CD8-positive, alpha-beta memory T cell (primary cell): ENCODE results near the gene ODAD3. TPM values are rescaled to one million over a fixed set of nuclear protein-coding genes. Genes with fewer than 3 reads are reported as not detected.
"Not testable (repeated sequence)": the region's sequence is repeated elsewhere in the genome, so short reads cannot be mapped to it uniquely, and the experiment has no call there.

ENCODE experiments used
- CTCF ChIA-PET: fragments of 350-600 bp; sonication (Branson Sonifier 250); formaldehyde crosslinking; loops from one replicate; lab custom pipeline; 2021; ENCODE audit warnings: antibody characterized with exemption; lab: Charles Lee
- POLR2A ChIA-PET: fragments of 350-600 bp; sonication (Branson Sonifier 250); formaldehyde crosslinking; loops from one replicate; lab custom pipeline; 2021; ENCODE audit warnings: antibody characterized with exemption; lab: Charles Lee
- DNase-seq, 5 donors: peaks; one replicate each; pipeline versions ENCODE4 v3.0.0 to v3.0.0-alpha.2; 2020 to 2022; ENCODE audit warnings: mixed read lengths in 1 of 5
- H3K27ac ChIP-seq: one replicate; pipeline ENCODE4 v1.7.0; 2013; ENCODE audit warnings: low read depth, mild to moderate bottlenecking, low read length, moderate library complexity
- H3K27me3 ChIP-seq: 2 replicates; pipeline ENCODE4 v1.7.0; 2013; ENCODE audit warnings: low read length, mild to moderate bottlenecking; ENCODE audit not compliant: insufficient read depth, poor library complexity, severe bottlenecking
- H3K36me3 ChIP-seq: 2 replicates; pipeline ENCODE4 v1.7.0; 2013; ENCODE audit warnings: mild to moderate bottlenecking, low read length, moderate library complexity; ENCODE audit not compliant: insufficient read depth
- H3K4me1 ChIP-seq: 2 replicates; pipeline ENCODE4 v1.7.0; 2013; ENCODE audit warnings: mild to moderate bottlenecking, low read length, moderate library complexity; ENCODE audit not compliant: insufficient read depth
- H3K4me3 ChIP-seq: 2 replicates; pipeline ENCODE4 v1.7.0; 2013; ENCODE audit warnings: mild to moderate bottlenecking, low read length
- H3K9me3 ChIP-seq: 2 replicates; pipeline ENCODE4 v1.7.0; 2013; ENCODE audit warnings: mild to moderate bottlenecking, low read length
- H3K27ac Mint-ChIP-seq, 8 donors: one replicate each; pipeline ENCODE4 v1.8.0; 2020 to 2021; ENCODE audit warnings: mixed read lengths in 8 of 8, mild to moderate bottlenecking in 6 of 8, inconsistent platforms in 3 of 8, moderate library complexity in 3 of 8
- H3K27me3 Mint-ChIP-seq, 2 donors: one replicate each; pipeline ENCODE4 v1.8.0; 2020 to 2021; ENCODE audit warnings: mixed read lengths in 2 of 2, mild to moderate bottlenecking in 1 of 2, moderate library complexity in 1 of 2
- H3K36me3 Mint-ChIP-seq, 3 donors: one replicate each; pipeline ENCODE4 v1.8.0; 2020 to 2021; ENCODE audit warnings: mixed read lengths in 3 of 3, inconsistent platforms in 1 of 3, mild to moderate bottlenecking in 1 of 3
- H3K4me1 Mint-ChIP-seq, 3 donors: one replicate each; pipeline ENCODE4 v1.8.0; 2020 to 2021; ENCODE audit warnings: mixed read lengths in 3 of 3, inconsistent platforms in 1 of 3, mild to moderate bottlenecking in 1 of 3
- H3K4me3 Mint-ChIP-seq, 7 donors: one replicate each; pipeline ENCODE4 v1.8.0; 2020 to 2021; ENCODE audit warnings: mixed read lengths in 7 of 7, mild to moderate bottlenecking in 6 of 7, moderate library complexity in 4 of 7, inconsistent platforms in 2 of 7
- H3K9me3 Mint-ChIP-seq, 5 donors: one replicate each; pipeline ENCODE4 v1.8.0; 2020 to 2022; ENCODE audit warnings: mixed read lengths in 5 of 5, mild to moderate bottlenecking in 3 of 5, moderate library complexity in 2 of 5, inconsistent platforms in 1 of 5
- polyA plus RNA-seq: library from polyadenylated mRNA; unstranded; fragments of 300-500 nt; fragmentation: Illumina TruSeq; gene quantifications from one replicate; pipeline ENCODE4 v1.2.3, GENCODE V29; 2021
- total RNA-seq, 2 experiments: library from RNA; stranded (reverse); gene quantifications; one replicate each; pipeline ENCODE4 v1.2.3, GENCODE V29; 2021

ODAD3 gene
- total and polyA plus RNA-seq, 3 experiments from 2014 or later = 0.11 to 0.24 TPM; not detected in 1

- no peaks in the 10 kb centered on the region for H3K36me3 Mint-ChIP-seq
- H3K4me1 Mint-ChIP-seq = peaks cover 27 to 43% (median 30%) of the 10 kb centered on the region in 3 donors
- peak overlapping the region in 1 of 7 donors; percentile 54 for H3K4me3 Mint-ChIP-seq
- peaks cover 30% of the 10 kb centered on the region for H3K4me1 ChIP-seq
- no peak overlapping the region for H3K27ac ChIP-seq
- no peaks in the 10 kb centered on the region for H3K36me3 ChIP-seq
- peaks cover 32% of the 10 kb centered on the region for H3K27me3 ChIP-seq
- H3K27ac Mint-ChIP-seq = no peak overlapping the region
- CTCF ChIA-PET = interaction anchor here (1.0 kb wide), 1 partner anchor 11 kb away, joined by 3 read pairs; no protein-coding TSS in a partner anchor
- DNase-seq = no peak
- POLR2A ChIA-PET = interaction anchor here (0.5 kb wide), 1 partner anchor 77 kb away, joined by 6 read pairs; no protein-coding TSS in a partner anchor
- no peak overlapping the region for H3K4me3 ChIP-seq
- H3K9me3 Mint-ChIP-seq = no peaks in the 10 kb centered on the region
- peaks cover 35 to 53% of the 10 kb centered on the region in 2 donors for H3K27me3 Mint-ChIP-seq
- H3K9me3 ChIP-seq = no peaks in the 10 kb centered on the region
These were observed 16.8 kb downstream of the ODAD3 start for GRCh38 chr19:11418094-11418548.

GRCh38 chr19:11416346-11417052 lies 18.4 kb downstream of the ODAD3 start:
- DNase-seq = no peak
- peak overlapping the region in 1 of 8 donors; percentile 58 for H3K27ac Mint-ChIP-seq
- H3K36me3 Mint-ChIP-seq = no peaks in the 10 kb centered on the region
- H3K4me3 Mint-ChIP-seq = no peak overlapping the region
- CTCF ChIA-PET = no interaction called here
- H3K36me3 ChIP-seq = no peaks in the 10 kb centered on the region
- no peak overlapping the region for H3K27ac ChIP-seq
- H3K9me3 Mint-ChIP-seq = no peaks in the 10 kb centered on the region
- H3K9me3 ChIP-seq = no peaks in the 10 kb centered on the region
- peaks cover 14% of the 10 kb centered on the region for H3K4me1 ChIP-seq
- H3K4me1 Mint-ChIP-seq = peaks cover 16 to 27% (median 17%) of the 10 kb centered on the region in 3 donors
- H3K4me3 ChIP-seq = no peak overlapping the region
- H3K27me3 ChIP-seq = peaks cover 18% of the 10 kb centered on the region
- POLR2A ChIA-PET = no interaction called here
- peaks cover 25 to 44% of the 10 kb centered on the region in 2 donors for H3K27me3 Mint-ChIP-seq

GRCh38 chr19:11414544-11414943 lies 20.4 kb downstream of the ODAD3 start:
- no peak overlapping the region for H3K4me3 ChIP-seq
- ChIA-PET POLR2A (no interaction called here), CTCF (no interaction called here)
- peaks cover 4 to 12% (median 4%) of the 10 kb centered on the region in 3 donors for H3K4me1 Mint-ChIP-seq
- H3K36me3 Mint-ChIP-seq = no peaks in the 10 kb centered on the region
- H3K9me3 ChIP-seq = no peaks in the 10 kb centered on the region
- H3K36me3 ChIP-seq = no peaks in the 10 kb centered on the region
- no peak overlapping the region for H3K27ac Mint-ChIP-seq
- H3K9me3 Mint-ChIP-seq = no peaks in the 10 kb centered on the region
- no peak for DNase-seq
- H3K27me3 Mint-ChIP-seq = peaks cover 13 to 37% of the 10 kb centered on the region in 2 donors
- H3K4me1 ChIP-seq = no peaks in the 10 kb centered on the region
- H3K4me3 Mint-ChIP-seq = no peak overlapping the region
- H3K27ac ChIP-seq = no peak overlapping the region
- H3K27me3 ChIP-seq = no peaks in the 10 kb centered on the region

GRCh38 chr19:11410682-11411081 lies 24.2 kb downstream of the ODAD3 start:
- no peaks in the 10 kb centered on the region for H3K9me3 Mint-ChIP-seq
- POLR2A ChIA-PET = no interaction called here

GRCh38 chr19:11408591-11408990 lies 26.3 kb downstream of the ODAD3 start:
- Mint-ChIP-seq H3K4me3 (no peak overlapping the region), H3K4me1 (no peaks in the 10 kb centered on the region), H3K27ac (no peak overlapping the region), H3K27me3 (peaks cover 3 to 23% of the 10 kb centered on the region in 2 donors), H3K9me3 (no peaks in the 10 kb centered on the region), H3K36me3 (no peaks in the 10 kb centered on the region)
- ChIA-PET POLR2A (no interaction called here), CTCF (interaction anchor here (4.8 kb wide), 1 partner anchor 26 kb away, joined by 21 read pairs; the partner anchor contains the start of gene EPOR)
- DNase-seq = no peak
- Histone ChIP-seq H3K27ac (no peak overlapping the region), H3K9me3 (no peaks in the 10 kb centered on the region), H3K36me3 (no peaks in the 10 kb centered on the region), H3K27me3 (peaks cover 8% of the 10 kb centered on the region), H3K4me1 (no peaks in the 10 kb centered on the region), H3K4me3 (no peak overlapping the region)

More at GRCh38 chr19:11410682-11411081, 24.2 kb downstream of the ODAD3 start:
- Mint-ChIP-seq H3K4me1 (no peaks in the 10 kb centered on the region), H3K27ac (no peak overlapping the region), H3K36me3 (no peaks in the 10 kb centered on the region), H3K4me3 (no peak overlapping the region), H3K27me3 (peaks cover 3 to 23% of the 10 kb centered on the region in 2 donors)
- Histone ChIP-seq H3K9me3 (no peaks in the 10 kb centered on the region), H3K27ac (no peak overlapping the region), H3K36me3 (no peaks in the 10 kb centered on the region), H3K4me1 (no peaks in the 10 kb centered on the region), H3K27me3 (peaks cover 8% of the 10 kb centered on the region), H3K4me3 (no peak overlapping the region)
- CTCF ChIA-PET = no interaction called here
- no peak for DNase-seq

- H3K4me1 Mint-ChIP-seq, H3K27ac Mint-ChIP-seq, DNase-seq, H3K27me3 ChIP-seq, POLR2A ChIA-PET, H3K4me3 ChIP-seq, H3K36me3 Mint-ChIP-seq, H3K27ac ChIP-seq, H3K9me3 Mint-ChIP-seq, H3K9me3 ChIP-seq, H3K4me3 Mint-ChIP-seq, H3K36me3 ChIP-seq, H3K4me1 ChIP-seq: not testable (repeated sequence)
- CTCF ChIA-PET = interaction anchor here (1.2 to 4.8 kb wide), 2 partner anchors 11 to 24 kb away, joined by 3 to 21 read pairs; partner anchors contain the start of gene EPOR
- peaks cover 3 to 19% of the 10 kb centered on the region in 2 donors for H3K27me3 Mint-ChIP-seq
These were observed 28.2 kb downstream of the ODAD3 start for GRCh38 chr19:11406703-11407236.

GRCh38 chr19:11405846-11406643 lies 28.9 kb downstream of the ODAD3 start:
- Histone ChIP-seq H3K36me3 (no peaks in the 10 kb centered on the region), H3K4me1 (no peaks in the 10 kb centered on the region), H3K27me3 (peaks cover 8% of the 10 kb centered on the region), H3K4me3 (no peak overlapping the region), H3K9me3 (no peaks in the 10 kb centered on the region), H3K27ac (no peak overlapping the region)
- DNase-seq = no peak
- POLR2A ChIA-PET = interaction anchor here (0.6 kb wide), 1 partner anchor 15 kb away, joined by 4 read pairs; no protein-coding TSS in a partner anchor
- Mint-ChIP-seq H3K27me3 (peaks cover 3 to 16% of the 10 kb centered on the region in 2 donors), H3K36me3 (no peaks in the 10 kb centered on the region), H3K4me3 (no peak overlapping the region), H3K9me3 (no peaks in the 10 kb centered on the region), H3K4me1 (no peaks in the 10 kb centered on the region), H3K27ac (no peak overlapping the region)
- CTCF ChIA-PET = interaction anchor here (1.2 to 4.8 kb wide), 2 partner anchors 12 to 24 kb away, joined by 3 to 21 read pairs; partner anchors contain the start of gene EPOR
